ENCODE results near the gene ZNHIT6. TPM values are rescaled to one million over a fixed set of nuclear protein-coding genes. Genes with fewer than 3 reads are reported as not detected.
"Not testable (repeated sequence)": the region's sequence is repeated elsewhere in the genome, so short reads cannot be mapped to it uniquely, and the experiment has no call there.

The ZNHIT6 gene
- total RNA-seq, 4 donors from 2014 or later: 5.5 to 21.5 (median 8.1) TPM

GRCh38 chr1:85654066-85654782 lies 54.0 kb downstream of the ZNHIT6 start:
- no peak for DNase-seq

GRCh38 chr1:85652327-85652726 lies 55.9 kb downstream of the ZNHIT6 start:
- H3K4me1 ChIP-seq: no peaks in the 10 kb centered on the region
- no peak for DNase-seq
- no peaks in the 10 kb centered on the region for H3K27me3 ChIP-seq
- no peak overlapping the region for H3K27ac ChIP-seq
- H3K4me3 ChIP-seq: no peak overlapping the region
- H3K9me3 ChIP-seq: peaks cover 0 to 6% (median 1%) of the 10 kb centered on the region in 4 donors
- H3K36me3 ChIP-seq: peaks cover 0 to 3% (median 0%) of the 10 kb centered on the region in 3 donors
- TF ChIP-seq CTCF (IDR thresholded peaks at IDR 0.05): no peak
- no peak for TF ChIP-seq POLR2A (IDR thresholded peaks at IDR 0.05)

More at GRCh38 chr1:85654066-85654782, 54.0 kb downstream of the ZNHIT6 start:
- TF ChIP-seq POLR2A (IDR thresholded peaks at IDR 0.05) (no peak), CTCF (IDR thresholded peaks at IDR 0.05) (no peak)
- Histone ChIP-seq H3K27ac (no peak overlapping the region), H3K4me3 (no peak overlapping the region), H3K4me1 (no peaks in the 10 kb centered on the region), H3K36me3 (no peaks in the 10 kb centered on the region), H3K27me3 (no peaks in the 10 kb centered on the region), H3K9me3 (no peaks in the 10 kb centered on the region)

GRCh38 chr1:85650645-85651044 lies 57.6 kb downstream of the ZNHIT6 start:
- no peak for TF ChIP-seq CTCF (IDR thresholded peaks at IDR 0.05)
- no peak for TF ChIP-seq POLR2A (IDR thresholded peaks at IDR 0.05)
- H3K36me3 ChIP-seq: peaks cover 0 to 3% (median 0%) of the 10 kb centered on the region in 3 donors

GRCh38 chr1:85649591-85649990 lies 58.6 kb downstream of the ZNHIT6 start:
- Histone ChIP-seq H3K36me3 (peaks cover 0 to 3% (median 0%) of the 10 kb centered on the region in 3 donors), H3K4me1 (no peaks in the 10 kb centered on the region), H3K4me3 (no peak overlapping the region), H3K27me3 (no peaks in the 10 kb centered on the region), H3K9me3 (peaks cover 0 to 6% (median 1%) of the 10 kb centered on the region in 4 donors), H3K27ac (no peak overlapping the region)
- no peak for TF ChIP-seq POLR2A (IDR thresholded peaks at IDR 0.05)
- no peak for TF ChIP-seq CTCF (IDR thresholded peaks at IDR 0.05)
- DNase-seq: no peak

More at GRCh38 chr1:85650645-85651044, 57.6 kb downstream of the ZNHIT6 start:
- Histone ChIP-seq H3K27me3 (no peaks in the 10 kb centered on the region), H3K4me1 (no peaks in the 10 kb centered on the region), H3K27ac (no peak overlapping the region), H3K4me3 (no peak overlapping the region), H3K9me3 (peaks cover 0 to 6% (median 1%) of the 10 kb centered on the region in 4 donors)
- DNase-seq: no peak

GRCh38 chr1:85641598-85642556 lies 66.4 kb downstream of the ZNHIT6 start:
- not testable (repeated sequence) for H3K4me1 ChIP-seq, H3K4me3 ChIP-seq, H3K9me3 ChIP-seq, H3K36me3 ChIP-seq, H3K27me3 ChIP-seq, DNase-seq, H3K27ac ChIP-seq

GRCh38 chr1:85639920-85640319 lies 68.3 kb downstream of the ZNHIT6 start:
- not testable (repeated sequence) for H3K4me3 ChIP-seq, DNase-seq, H3K27ac ChIP-seq, H3K9me3 ChIP-seq, H3K36me3 ChIP-seq, H3K27me3 ChIP-seq, H3K4me1 ChIP-seq

All from Peyer's patch (tissue), 4 donors.